HCT116 (cell line): ENCODE measurements around the gene SLC12A7.

Experiments
- CEBPB ChIP-seq: IDR thresholded peaks from 2 replicates; pipeline ENCODE4 v1.6.1; 2012; ENCODE audit warnings: low read depth
- CTCF ChIP-seq, 3 experiments: fragments of 200-600 bp in 1 of 3; sonication (generic) in 1 of 3; IDR thresholded peaks in 2 of 3; conservative IDR thresholded peaks in 1 of 3; 2 replicates each; pipeline ENCODE4 v1.5.1; 2012 to 2017; ENCODE audit warnings: low read depth in 2 of 3, low read length in 2 of 3, antibody characterized with exemption in 1 of 3, borderline replicate concordance in 1 of 3, control low read depth in 1 of 3, mild to moderate bottlenecking in 1 of 3, mixed read lengths in 1 of 3, mixed run types in 1 of 3, moderate library complexity in 1 of 3; ENCODE audit not compliant: insufficient read depth in 1 of 3
- EZH2 ChIP-seq: fragments of 200-600 bp; sonication (generic); IDR thresholded peaks from 2 replicates; pipeline ENCODE4 v1.6.1; 2017; ENCODE audit warnings: antibody characterized with exemption, mixed run types
- FOSL1 ChIP-seq: IDR thresholded peaks from 2 replicates; pipeline ENCODE4 v1.6.1; 2012; ENCODE audit warnings: low read depth
- JUND ChIP-seq: IDR thresholded peaks from 2 replicates; pipeline ENCODE4 v1.6.1; 2012
- POLR2AphosphoS5 ChIP-seq: IDR thresholded peaks from 2 replicates; pipeline ENCODE4 v1.6.1; 2011; ENCODE audit warnings: mild to moderate bottlenecking, low read depth, low read length, moderate library complexity
- SRF ChIP-seq: IDR thresholded peaks from 2 replicates; pipeline ENCODE4 v1.6.1; 2012; ENCODE audit warnings: low read depth
- ZBTB33 ChIP-seq: IDR thresholded peaks from 2 replicates; pipeline ENCODE4 v1.6.1; 2011; ENCODE audit warnings: mild to moderate bottlenecking, low read length, moderate library complexity; ENCODE audit not compliant: insufficient replicate concordance; ENCODE audit errors: extremely low read depth
- ZFX ChIP-seq: fragments of 450-650 bp; IDR thresholded peaks from 2 replicates; pipeline ENCODE4 v1.6.1; 2017
- TF ChIP-seq, protein P1 (sequence below): IDR thresholded peaks from 2 replicates; pipeline ENCODE4 v1.6.1; 2012
- TF ChIP-seq, protein P2 (sequence below): IDR thresholded peaks from 2 replicates; pipeline ENCODE4 v1.6.1; 2012; ENCODE audit warnings: low read depth

DNA sequence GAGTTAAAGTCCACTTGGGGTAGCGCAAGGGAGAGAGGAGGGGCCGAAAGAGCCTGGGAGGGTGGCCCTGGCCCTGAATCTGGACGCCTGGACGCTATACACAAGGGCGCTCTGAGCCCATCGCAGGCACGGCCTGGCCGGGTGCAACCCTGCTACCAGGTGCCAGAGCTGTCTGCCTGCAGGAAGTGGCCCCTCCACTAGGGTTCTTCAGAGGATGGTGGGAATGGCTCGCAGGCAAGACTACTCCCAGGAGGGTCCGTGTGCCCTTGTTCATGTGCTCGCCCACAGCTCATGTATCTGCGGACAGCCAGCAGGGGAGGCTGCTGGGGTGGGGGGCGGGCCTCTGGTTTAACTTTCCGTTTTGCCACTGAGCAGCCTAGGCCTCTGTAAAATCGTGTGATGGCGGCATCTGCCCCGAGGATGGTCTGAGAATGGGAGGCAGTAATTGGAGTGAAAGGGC, 104.6 kb downstream of the SLC12A7 start:
- TF ChIP-seq ZBTB33 (no peak), POLR2AphosphoS5 (no peak), ZFX (no peak), CTCF (IDR thresholded peaks at IDR 0.05 in 2 of 3, conservative IDR thresholded peaks at IDR 0.05 in 1 of 3; ENCODE audit: borderline replicate concordance in 1 of 3, insufficient read depth in 1 of 3, low read depth in 2 of 3, low read length in 2 of 3) (peak in 1 of 3 experiments; percentile 10; a peak in 2 of 6 replicates), FOSL1 (no peak), EZH2 (no peak), CEBPB (no peak), SRF (no peak), JUND (no peak)
- TF ChIP-seq, protein P1, sequence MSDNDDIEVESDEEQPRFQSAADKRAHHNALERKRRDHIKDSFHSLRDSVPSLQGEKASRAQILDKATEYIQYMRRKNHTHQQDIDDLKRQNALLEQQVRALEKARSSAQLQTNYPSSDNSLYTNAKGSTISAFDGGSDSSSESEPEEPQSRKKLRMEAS = no peak
- TF ChIP-seq, protein P2, sequence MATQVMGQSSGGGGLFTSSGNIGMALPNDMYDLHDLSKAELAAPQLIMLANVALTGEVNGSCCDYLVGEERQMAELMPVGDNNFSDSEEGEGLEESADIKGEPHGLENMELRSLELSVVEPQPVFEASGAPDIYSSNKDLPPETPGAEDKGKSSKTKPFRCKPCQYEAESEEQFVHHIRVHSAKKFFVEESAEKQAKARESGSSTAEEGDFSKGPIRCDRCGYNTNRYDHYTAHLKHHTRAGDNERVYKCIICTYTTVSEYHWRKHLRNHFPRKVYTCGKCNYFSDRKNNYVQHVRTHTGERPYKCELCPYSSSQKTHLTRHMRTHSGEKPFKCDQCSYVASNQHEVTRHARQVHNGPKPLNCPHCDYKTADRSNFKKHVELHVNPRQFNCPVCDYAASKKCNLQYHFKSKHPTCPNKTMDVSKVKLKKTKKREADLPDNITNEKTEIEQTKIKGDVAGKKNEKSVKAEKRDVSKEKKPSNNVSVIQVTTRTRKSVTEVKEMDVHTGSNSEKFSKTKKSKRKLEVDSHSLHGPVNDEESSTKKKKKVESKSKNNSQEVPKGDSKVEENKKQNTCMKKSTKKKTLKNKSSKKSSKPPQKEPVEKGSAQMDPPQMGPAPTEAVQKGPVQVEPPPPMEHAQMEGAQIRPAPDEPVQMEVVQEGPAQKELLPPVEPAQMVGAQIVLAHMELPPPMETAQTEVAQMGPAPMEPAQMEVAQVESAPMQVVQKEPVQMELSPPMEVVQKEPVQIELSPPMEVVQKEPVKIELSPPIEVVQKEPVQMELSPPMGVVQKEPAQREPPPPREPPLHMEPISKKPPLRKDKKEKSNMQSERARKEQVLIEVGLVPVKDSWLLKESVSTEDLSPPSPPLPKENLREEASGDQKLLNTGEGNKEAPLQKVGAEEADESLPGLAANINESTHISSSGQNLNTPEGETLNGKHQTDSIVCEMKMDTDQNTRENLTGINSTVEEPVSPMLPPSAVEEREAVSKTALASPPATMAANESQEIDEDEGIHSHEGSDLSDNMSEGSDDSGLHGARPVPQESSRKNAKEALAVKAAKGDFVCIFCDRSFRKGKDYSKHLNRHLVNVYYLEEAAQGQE = no peak
